Activated CD4-positive, alpha-beta memory T cell treated with anti-CD3 and anti-CD28 coated beads, Interleukin-2, amount 10 ng/mL, durations not matched to agents 7 days and 5 days (primary cell): ENCODE data around the gene WIPF1. TPM values are rescaled to one million over a fixed set of nuclear protein-coding genes. Genes with fewer than 3 reads are reported as not detected.

ENCODE experiments used
- CTCF ChIA-PET: fragments of 350-600 bp; sonication (Branson Sonifier 250); formaldehyde crosslinking; loops from one replicate; lab custom pipeline; 2021; ENCODE audit warnings: antibody characterized with exemption, inconsistent platforms; lab: Charles Lee
- POLR2A ChIA-PET: fragments of 350-600 bp; sonication (Branson Sonifier 250); formaldehyde crosslinking; loops from one replicate; lab custom pipeline; 2021; ENCODE audit warnings: antibody characterized with exemption; lab: Charles Lee
- DNase-seq: peaks from one replicate; pipeline ENCODE4 v3.0.0-alpha.2; 2020
- H3K27ac Mint-ChIP-seq: one replicate; pipeline ENCODE4 v1.8.0; 2021; ENCODE audit warnings: mild to moderate bottlenecking, mixed read lengths
- H3K27me3 Mint-ChIP-seq: one replicate; pipeline ENCODE4 v1.8.0; 2021; ENCODE audit warnings: mixed read lengths
- H3K36me3 Mint-ChIP-seq: one replicate; pipeline ENCODE4 v1.8.0; 2021; ENCODE audit warnings: low read depth, mixed read lengths
- H3K4me1 Mint-ChIP-seq: one replicate; pipeline ENCODE4 v1.8.0; 2021; ENCODE audit warnings: mixed read lengths
- H3K4me3 Mint-ChIP-seq: one replicate; pipeline ENCODE4 v1.8.0; 2021; ENCODE audit warnings: mild to moderate bottlenecking, mixed read lengths
- H3K9me3 Mint-ChIP-seq: one replicate; pipeline ENCODE4 v1.8.0; 2021; ENCODE audit warnings: mixed read lengths
- total RNA-seq, 2 experiments: library from RNA; stranded (reverse); gene quantifications; one replicate each; pipeline ENCODE4 v1.2.3, GENCODE V29; 2021

Gene WIPF1
- total RNA-seq, 2 experiments from 2014 or later, result 574 to 590 TPM

DNA sequence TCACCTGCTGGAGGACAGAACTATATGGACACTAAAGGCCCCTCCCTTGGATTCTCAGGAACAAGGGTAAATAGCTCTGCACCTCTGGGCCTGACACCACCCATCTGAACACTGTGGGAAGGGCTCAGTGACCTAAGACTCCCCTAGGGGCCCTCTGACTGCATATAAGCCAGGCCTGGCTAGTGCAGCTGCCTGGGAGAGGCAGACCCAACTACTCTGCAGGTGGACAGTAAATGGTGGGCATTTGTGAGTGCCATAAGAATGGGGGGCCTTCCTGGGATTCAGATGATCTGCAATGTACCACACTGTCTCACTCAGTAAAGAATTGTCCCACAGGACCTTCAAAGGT lies 11.2 kb upstream of the WIPF1 start:
- H3K27me3 Mint-ChIP-seq, result no peaks in the 10 kb centered on the region
- peak overlapping the region; percentile 93 for H3K27ac Mint-ChIP-seq
- no peak for DNase-seq
- CTCF ChIA-PET, result interaction anchor here (1.0 to 15.3 kb wide), 4 partner anchors 9 to 77 kb away, joined by 3 to 162 read pairs (median 16); partner anchors contain the start of gene WIPF1
- H3K4me3 Mint-ChIP-seq, result peak overlapping the region; percentile 5
- H3K4me1 Mint-ChIP-seq, result peaks cover 92% of the 10 kb centered on the region
- H3K9me3 Mint-ChIP-seq, result no peaks in the 10 kb centered on the region
- POLR2A ChIA-PET, result interaction anchor here (1.1 to 17.1 kb wide), 6 partner anchors 8 to 73 kb away, joined by 3 to 444 read pairs (median 19); partner anchors contain the start of gene WIPF1
- H3K36me3 Mint-ChIP-seq, result peaks cover 71% of the 10 kb centered on the region

DNA sequence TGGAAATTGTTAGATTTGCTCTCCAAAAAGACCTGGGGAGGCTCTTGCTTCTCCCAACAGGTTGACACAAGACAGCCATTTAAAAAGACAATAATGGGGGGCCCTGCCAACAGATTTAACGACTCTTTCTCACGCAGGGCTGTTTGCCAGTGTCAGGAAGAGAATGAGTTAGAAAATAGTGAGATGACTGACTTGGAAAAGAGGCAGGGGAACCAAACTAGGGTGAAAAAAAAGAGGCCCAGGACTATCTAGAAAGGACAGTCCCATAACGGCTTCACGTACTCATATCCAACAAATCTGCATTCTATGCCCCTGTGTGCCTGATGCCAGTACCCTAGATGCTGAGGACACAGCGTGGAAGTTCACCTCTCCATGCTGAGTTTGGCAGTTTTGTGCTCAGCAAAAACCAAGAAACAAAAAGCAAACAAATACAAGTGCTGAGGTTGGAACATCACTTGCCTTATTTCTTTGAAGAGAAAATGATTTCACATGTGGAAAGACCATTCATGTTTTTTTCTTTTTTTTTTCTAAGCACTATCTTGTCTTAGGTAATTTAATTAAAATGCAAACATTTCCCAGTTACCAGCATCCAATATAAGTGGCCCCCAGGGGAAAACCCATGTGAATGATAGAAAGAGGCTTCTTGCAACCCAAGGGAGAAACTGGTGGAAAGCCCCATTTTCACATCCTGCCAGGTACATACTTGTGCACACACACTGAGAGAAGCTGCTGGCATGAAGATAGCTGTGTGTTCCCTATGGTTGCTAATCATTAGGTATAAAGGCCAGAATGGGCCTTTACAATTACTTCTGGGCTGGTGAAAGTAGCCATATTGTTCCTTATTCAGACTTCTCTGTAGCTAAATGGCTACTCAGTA lies 10.6 kb upstream of the WIPF1 start:
- Mint-ChIP-seq H3K27ac (peak overlapping the region; percentile 93), H3K36me3 (peaks cover 70% of the 10 kb centered on the region)
- POLR2A ChIA-PET, result interaction anchor here (0.7 to 17.1 kb wide), 8 partner anchors 8 to 78 kb away, joined by 3 to 444 read pairs (median 16); partner anchors contain the start of gene WIPF1

GRCh38 chr2:174607584-174607983 lies 10.0 kb upstream of the WIPF1 start:
- Mint-ChIP-seq H3K4me3 (peak overlapping the region; percentile 56), H3K9me3 (no peaks in the 10 kb centered on the region), H3K27ac (peak overlapping the region; percentile 93), H3K36me3 (peaks cover 70% of the 10 kb centered on the region), H3K27me3 (no peaks in the 10 kb centered on the region), H3K4me1 (peaks cover 92% of the 10 kb centered on the region)
- DNase-seq, result no peak
- ChIA-PET CTCF (interaction anchor here (1.9 to 15.3 kb wide), 3 partner anchors 10 to 78 kb away, joined by 9 to 162 read pairs (median 22); partner anchors contain the start of gene WIPF1), POLR2A (interaction anchor here (0.7 to 17.1 kb wide), 7 partner anchors 9 to 79 kb away, joined by 5 to 444 read pairs (median 16); partner anchors contain the start of gene WIPF1)

More for the DNA sequence above, 10.6 kb upstream of the WIPF1 start:
- Mint-ChIP-seq H3K4me3 (peak overlapping the region; percentile 56), H3K9me3 (no peaks in the 10 kb centered on the region), H3K27me3 (no peaks in the 10 kb centered on the region), H3K4me1 (peaks cover 92% of the 10 kb centered on the region)
- CTCF ChIA-PET, result interaction anchor here (1.0 to 15.3 kb wide), 4 partner anchors 9 to 78 kb away, joined by 3 to 162 read pairs (median 16); partner anchors contain the start of gene WIPF1
- peak; percentile 49 for DNase-seq

DNA sequence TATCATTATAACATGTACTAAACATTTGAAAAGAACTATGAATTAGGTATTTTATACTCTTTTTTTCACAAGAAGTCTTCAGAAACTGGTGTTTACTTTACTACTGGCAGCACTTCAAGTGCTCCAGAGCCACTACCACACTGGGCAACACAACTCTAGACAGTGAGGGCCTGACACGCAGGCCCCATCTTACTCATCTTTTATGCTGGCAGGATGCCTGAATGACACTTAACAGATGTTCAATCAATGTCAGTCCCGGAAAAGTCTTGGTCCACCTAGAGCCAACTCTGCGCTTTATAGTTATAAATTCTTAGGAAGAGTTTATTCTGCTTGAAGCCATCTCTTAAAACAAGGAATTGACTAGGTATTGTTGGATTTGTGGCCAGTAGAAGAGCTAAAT lies 8.7 kb upstream of the WIPF1 start:
- peak; percentile 64 for DNase-seq
- Mint-ChIP-seq H3K27me3 (no peaks in the 10 kb centered on the region), H3K4me1 (peaks cover 93% of the 10 kb centered on the region), H3K4me3 (no peak overlapping the region), H3K9me3 (no peaks in the 10 kb centered on the region), H3K27ac (peak overlapping the region; percentile 86), H3K36me3 (peaks cover 69% of the 10 kb centered on the region)
- POLR2A ChIA-PET, result interaction anchor here (0.7 to 17.1 kb wide), 9 partner anchors 9 to 80 kb away, joined by 3 to 444 read pairs (median 4); partner anchors contain the start of gene WIPF1
- CTCF ChIA-PET, result interaction anchor here (0.9 to 15.3 kb wide), 4 partner anchors 9 to 143 kb away, joined by 3 to 162 read pairs (median 5); no protein-coding TSS in a partner anchor

GRCh38 chr2:174605687-174606086 lies 8.1 kb upstream of the WIPF1 start:
- Mint-ChIP-seq H3K27me3 (no peaks in the 10 kb centered on the region), H3K9me3 (no peaks in the 10 kb centered on the region)

GRCh38 chr2:174603280-174603679 lies 5.7 kb upstream of the WIPF1 start:
- H3K36me3 Mint-ChIP-seq, result peaks cover 66% of the 10 kb centered on the region
- H3K9me3 Mint-ChIP-seq, result no peaks in the 10 kb centered on the region
- H3K4me3 Mint-ChIP-seq, result no peak overlapping the region
- ChIA-PET POLR2A (interaction anchor here (0.8 to 15.7 kb wide), 9 partner anchors 8 to 80 kb away, joined by 3 to 558 read pairs (median 6); no protein-coding TSS in a partner anchor), CTCF (interaction anchor here (0.7 to 15.3 kb wide), 20 partner anchors 8 to 208 kb away, joined by 3 to 162 read pairs (median 6); partner anchors contain the start of gene SCRN3)
- H3K4me1 Mint-ChIP-seq, result peaks cover 90% of the 10 kb centered on the region
- no peaks in the 10 kb centered on the region for H3K27me3 Mint-ChIP-seq
- H3K27ac Mint-ChIP-seq, result peak overlapping the region; percentile 56
- DNase-seq, result peak; percentile 64

More at GRCh38 chr2:174605687-174606086, 8.1 kb upstream of the WIPF1 start:
- ChIA-PET POLR2A (interaction anchor here (1.0 to 17.1 kb wide), 5 partner anchors 9 to 78 kb away, joined by 3 to 444 read pairs (median 4); partner anchors contain the start of gene WIPF1), CTCF (interaction anchor here (0.9 to 15.3 kb wide), 4 partner anchors 10 to 143 kb away, joined by 3 to 162 read pairs (median 5); no protein-coding TSS in a partner anchor)
- H3K4me3 Mint-ChIP-seq, result no peak overlapping the region
- H3K27ac Mint-ChIP-seq, result peak overlapping the region; percentile 86
- peaks cover 67% of the 10 kb centered on the region for H3K36me3 Mint-ChIP-seq
- no peak for DNase-seq
- H3K4me1 Mint-ChIP-seq, result peaks cover 90% of the 10 kb centered on the region

GRCh38 chr2:174602745-174603144 lies 5.1 kb upstream of the WIPF1 start:
- POLR2A ChIA-PET, result interaction anchor here (1.0 to 15.7 kb wide), 8 partner anchors 8 to 79 kb away, joined by 3 to 558 read pairs (median 8); no protein-coding TSS in a partner anchor
- Mint-ChIP-seq H3K36me3 (peaks cover 67% of the 10 kb centered on the region), H3K4me1 (peaks cover 89% of the 10 kb centered on the region), H3K27ac (peak overlapping the region; percentile 56), H3K4me3 (no peak overlapping the region), H3K27me3 (no peaks in the 10 kb centered on the region), H3K9me3 (no peaks in the 10 kb centered on the region)
- no peak for DNase-seq
- CTCF ChIA-PET, result interaction anchor here (0.8 to 15.3 kb wide), 19 partner anchors 8 to 207 kb away, joined by 3 to 162 read pairs (median 7); partner anchors contain the start of gene SCRN3

GRCh38 chr2:174600349-174600748 lies 2.7 kb upstream of the WIPF1 start:
- POLR2A ChIA-PET, result interaction anchor here (0.6 to 15.7 kb wide), 10 partner anchors 9 to 107 kb away, joined by 3 to 558 read pairs (median 6); no protein-coding TSS in a partner anchor
- H3K9me3 Mint-ChIP-seq, result no peaks in the 10 kb centered on the region
- peaks cover 73% of the 10 kb centered on the region for H3K36me3 Mint-ChIP-seq
- CTCF ChIA-PET, result interaction anchor here (0.9 to 15.3 kb wide), 6 partner anchors 16 to 141 kb away, joined by 3 to 162 read pairs (median 16); no protein-coding TSS in a partner anchor
- no peak overlapping the region for H3K4me3 Mint-ChIP-seq
- H3K27ac Mint-ChIP-seq, result peak overlapping the region; percentile 96
- peaks cover 70% of the 10 kb centered on the region for H3K4me1 Mint-ChIP-seq
- no peaks in the 10 kb centered on the region for H3K27me3 Mint-ChIP-seq
- no peak for DNase-seq

- ChIA-PET CTCF (interaction anchor here (1.1 to 15.3 kb wide), 5 partner anchors 9 to 137 kb away, joined by 3 to 162 read pairs (median 25); no protein-coding TSS in a partner anchor), POLR2A (interaction anchor here (1.5 to 15.7 kb wide), 7 partner anchors 9 to 106 kb away, joined by 3 to 558 read pairs (median 6); no protein-coding TSS in a partner anchor)
- Mint-ChIP-seq H3K36me3 (peaks cover 76% of the 10 kb centered on the region), H3K4me1 (peaks cover 63% of the 10 kb centered on the region), H3K27me3 (no peaks in the 10 kb centered on the region), H3K27ac (peak overlapping the region; percentile 96), H3K9me3 (no peaks in the 10 kb centered on the region), H3K4me3 (peak overlapping the region; percentile 31)
- no peak for DNase-seq
These were observed 1.8 kb upstream of the WIPF1 start for GRCh38 chr2:174599310-174599921.

DNA sequence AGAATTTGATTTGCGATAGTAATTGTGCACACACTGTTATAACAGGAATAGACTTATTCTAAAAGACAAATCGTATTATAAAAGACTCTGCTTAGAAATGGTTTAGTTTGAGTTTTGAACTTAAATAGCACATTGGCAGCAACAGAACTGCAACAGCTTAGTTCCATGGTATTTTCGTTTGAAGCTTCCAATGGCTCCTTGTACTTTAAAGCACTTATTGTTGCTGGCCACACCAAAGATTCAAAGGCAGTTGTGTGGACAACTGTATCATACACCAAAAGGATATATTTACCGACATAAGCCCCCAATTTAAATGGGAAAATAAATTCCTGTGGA lies 627 bp downstream of the WIPF1 start:
- Mint-ChIP-seq H3K36me3 (peaks cover 76% of the 10 kb centered on the region), H3K4me1 (peaks cover 54% of the 10 kb centered on the region), H3K9me3 (no peaks in the 10 kb centered on the region), H3K4me3 (peak overlapping the region; percentile 86), H3K27ac (peak overlapping the region; percentile 96), H3K27me3 (no peaks in the 10 kb centered on the region)
- ChIA-PET POLR2A (interaction anchor here (1.1 to 15.7 kb wide), 14 partner anchors 16 to 571 kb away, joined by 3 to 558 read pairs (median 8); partner anchors contain the start of genes ATF2, GPR155 and SCRN3), CTCF (interaction anchor here (0.9 to 15.3 kb wide), 8 partner anchors 11 to 134 kb away, joined by 3 to 162 read pairs (median 4); no protein-coding TSS in a partner anchor)
- DNase-seq, result no peak

DNA sequence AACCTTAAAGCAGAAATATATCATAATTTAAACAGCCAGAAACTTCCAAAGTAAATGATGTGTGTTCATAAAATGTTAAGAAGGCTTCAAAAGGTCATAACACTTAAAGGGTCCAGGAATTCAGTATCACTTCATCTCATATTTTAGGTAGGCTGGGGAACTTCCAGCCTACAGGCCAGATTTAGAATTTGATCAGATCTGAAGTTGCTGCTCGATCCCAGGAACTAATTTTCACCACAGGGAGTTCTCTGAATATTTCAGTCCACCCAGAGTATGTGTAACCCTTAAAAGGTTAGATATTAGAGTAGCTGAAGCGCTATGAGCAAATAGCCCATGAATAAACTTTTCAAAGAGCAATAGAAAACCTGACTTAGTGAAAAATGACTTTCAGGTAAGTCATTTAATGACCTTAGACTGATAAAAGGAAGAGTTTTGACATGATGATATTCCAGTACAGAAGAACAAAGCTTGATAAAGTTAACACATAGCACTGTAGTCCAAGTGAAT lies 1.7 kb downstream of the WIPF1 start:
- CTCF ChIA-PET, result interaction anchor here (0.7 to 15.3 kb wide), 14 partner anchors 7 to 897 kb away, joined by 3 to 162 read pairs (median 5); no protein-coding TSS in a partner anchor
- POLR2A ChIA-PET, result interaction anchor here (1.9 to 15.7 kb wide), 8 partner anchors 15 to 572 kb away, joined by 6 to 558 read pairs (median 92); partner anchors contain the start of genes ATF2 and GPR155
- H3K27ac Mint-ChIP-seq, result peak overlapping the region; percentile 96
- no peak for DNase-seq
- peak overlapping the region; percentile 86 for H3K4me3 Mint-ChIP-seq
- no peaks in the 10 kb centered on the region for H3K9me3 Mint-ChIP-seq
- peaks cover 54% of the 10 kb centered on the region for H3K4me1 Mint-ChIP-seq
- peaks cover 77% of the 10 kb centered on the region for H3K36me3 Mint-ChIP-seq
- H3K27me3 Mint-ChIP-seq, result no peaks in the 10 kb centered on the region
